Measurements from ENCODE around the gene LCE2B.

GRCh38 chr1:152679459-152679858 is 6.5 kb upstream of the LCE2B start:
- no peak for TF ChIP-seq CTCF (IDR thresholded peaks at IDR 0.05; ENCODE audit: insufficient read depth, low read depth, low read length)
- no peak for TF ChIP-seq EZH2 (IDR thresholded peaks at IDR 0.05; ENCODE audit: insufficient read depth, low read length)
